ENCODE results near the gene BMPR2.
"Not testable (repeated sequence)": the region's sequence is repeated elsewhere in the genome, so short reads cannot be mapped to it uniquely, and the experiment has no call there.

BMPR2 gene

DNA sequence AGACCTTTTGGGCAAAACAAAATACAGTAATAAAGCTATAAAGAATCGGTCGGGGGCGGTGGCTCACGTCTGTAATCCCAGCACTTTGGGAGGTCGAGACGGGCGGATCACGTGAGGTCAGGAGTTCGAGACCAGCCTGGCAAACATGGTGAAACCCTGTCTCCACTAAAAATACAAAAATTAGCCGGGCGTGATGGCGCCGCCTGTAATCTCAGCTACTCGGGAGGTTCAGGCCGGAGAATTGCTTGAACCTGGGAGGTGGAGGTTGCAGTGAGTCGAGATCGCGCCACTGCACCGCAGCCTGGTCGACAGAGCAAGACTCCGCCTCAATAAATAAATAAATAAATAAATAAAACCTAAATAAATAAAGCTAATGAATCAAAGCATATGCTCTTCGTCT, 1.7 kb upstream of the BMPR2 start:
- H3K27ac Mint-ChIP-seq, H3K9me3 Mint-ChIP-seq: not testable (repeated sequence)

DNA sequence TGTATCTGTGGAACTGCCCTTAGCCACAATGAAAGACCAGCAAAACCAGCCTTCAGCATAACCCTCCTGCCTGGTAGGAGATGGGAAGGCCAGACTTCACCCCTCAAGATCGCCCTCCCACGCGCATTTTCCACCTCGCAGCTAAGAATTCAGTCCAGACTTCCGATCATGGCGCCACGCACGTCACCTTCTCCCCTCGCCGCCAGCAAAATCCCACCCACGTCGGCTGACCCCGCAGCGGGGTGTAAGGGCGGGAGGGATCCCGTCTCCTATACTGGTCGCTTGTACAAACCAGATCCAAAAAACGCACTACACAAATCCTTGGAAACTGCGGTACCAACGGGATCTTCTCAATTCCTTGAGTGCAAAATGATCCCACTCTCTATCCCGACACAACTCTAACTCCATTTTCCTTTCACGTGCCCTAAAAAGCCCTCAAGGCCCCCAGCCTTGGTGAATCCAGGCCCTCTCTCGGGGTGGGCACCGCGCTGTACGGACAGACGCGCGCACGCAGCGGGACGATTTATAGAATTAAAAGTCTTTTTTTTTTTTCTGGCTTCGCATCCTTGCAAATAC, 1.0 kb upstream of the BMPR2 start:
- peak overlapping the region; percentile 89 to 97 for H3K4me3 Mint-ChIP-seq
- H3K27me3 Mint-ChIP-seq = no peaks in the 10 kb centered on the region
- peak; percentile 21 to 33 for ATAC-seq (replicated peaks)
- peaks cover 11 to 26% of the 10 kb centered on the region in 2 donors for H3K4me1 Mint-ChIP-seq
- no peaks in the 10 kb centered on the region for H3K9me3 Mint-ChIP-seq
- no peaks in the 10 kb centered on the region for H3K36me3 Mint-ChIP-seq
- peak overlapping the region; percentile 88 for H3K27ac Mint-ChIP-seq
- DNase-seq = peak; percentile 29

More for the DNA sequence above, 1.7 kb upstream of the BMPR2 start:
- not testable (repeated sequence) for DNase-seq; H3K36me3 Mint-ChIP-seq; ATAC-seq (replicated peaks); H3K27me3 Mint-ChIP-seq
- peak overlapping the region in 1 of 2 donors; percentile 97 for H3K4me3 Mint-ChIP-seq
- H3K4me1 Mint-ChIP-seq = peaks cover 7 to 20% of the 10 kb centered on the region in 2 donors

DNA sequence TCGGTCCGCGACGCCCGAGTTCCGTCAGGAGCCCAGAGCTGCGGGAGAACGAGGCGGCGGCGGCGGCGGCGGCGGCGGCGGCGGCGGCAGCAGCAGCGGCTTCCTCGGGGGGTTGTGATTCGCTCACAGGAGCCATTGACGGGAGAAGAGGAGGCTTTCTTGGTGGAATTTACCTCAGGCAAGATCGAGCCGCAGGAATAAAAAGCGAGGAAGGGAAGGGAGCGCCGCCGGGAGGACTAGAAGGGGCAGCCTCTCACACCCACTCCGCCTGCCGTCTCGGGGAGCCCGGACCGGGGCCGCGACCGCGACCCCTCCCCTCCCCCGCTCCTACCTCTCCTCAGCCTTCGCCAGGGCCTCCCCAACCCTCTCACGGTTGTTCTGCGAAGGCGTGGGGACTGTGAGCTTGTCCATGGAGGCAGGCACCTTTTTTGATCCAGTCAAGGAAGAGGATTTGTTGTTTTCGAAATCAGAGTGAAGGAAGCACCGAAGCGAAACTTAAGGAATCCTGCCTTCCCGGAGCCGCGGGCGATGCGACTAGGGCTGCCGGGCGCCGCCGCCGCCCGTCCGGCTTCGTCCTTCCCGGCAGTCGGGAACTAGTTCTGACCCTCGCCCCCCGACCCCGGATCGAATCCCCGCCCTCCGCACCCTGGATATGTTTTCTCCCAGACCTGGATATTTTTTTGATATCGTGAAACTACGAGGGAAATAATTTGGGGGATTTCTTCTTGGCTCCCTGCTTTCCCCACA, 506 bp downstream of the BMPR2 start:
- H3K27ac Mint-ChIP-seq = peak overlapping the region; percentile 90
- peaks cover 0 to 6% of the 10 kb centered on the region in 2 donors for H3K36me3 Mint-ChIP-seq
- peak overlapping the region; percentile 89 to 97 for H3K4me3 Mint-ChIP-seq
- H3K4me1 Mint-ChIP-seq = peaks cover 15 to 26% of the 10 kb centered on the region in 2 donors
- H3K9me3 Mint-ChIP-seq = no peaks in the 10 kb centered on the region
- ATAC-seq (replicated peaks) (peak; percentile 31 to 34), DNase-seq (no peak)
- no peaks in the 10 kb centered on the region for H3K27me3 Mint-ChIP-seq

DNA sequence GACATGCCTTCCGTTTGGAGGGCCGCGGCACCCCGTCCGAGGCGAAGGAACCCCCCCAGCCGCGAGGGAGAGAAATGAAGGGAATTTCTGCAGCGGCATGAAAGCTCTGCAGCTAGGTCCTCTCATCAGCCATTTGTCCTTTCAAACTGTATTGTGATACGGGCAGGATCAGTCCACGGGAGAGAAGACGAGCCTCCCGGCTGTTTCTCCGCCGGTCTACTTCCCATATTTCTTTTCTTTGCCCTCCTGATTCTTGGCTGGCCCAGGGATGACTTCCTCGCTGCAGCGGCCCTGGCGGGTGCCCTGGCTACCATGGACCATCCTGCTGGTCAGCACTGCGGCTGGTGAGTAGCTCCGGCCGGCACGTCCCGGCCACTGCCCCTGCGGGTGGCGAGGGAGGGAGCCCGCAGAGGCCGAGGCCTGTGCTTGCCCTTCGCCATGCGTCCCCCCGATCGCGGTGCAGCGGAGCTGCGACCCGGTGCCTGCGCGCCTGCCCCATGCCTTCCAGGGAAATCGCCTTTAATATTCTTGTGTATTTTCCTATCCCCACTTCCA, 1.2 kb downstream of the BMPR2 start:
- ATAC-seq (replicated peaks) = no peak
- Mint-ChIP-seq H3K27me3 (no peaks in the 10 kb centered on the region), H3K9me3 (no peaks in the 10 kb centered on the region), H3K27ac (peak overlapping the region; percentile 90), H3K36me3 (peaks cover 0 to 6% of the 10 kb centered on the region in 2 donors), H3K4me1 (peaks cover 15 to 26% of the 10 kb centered on the region in 2 donors), H3K4me3 (peak overlapping the region; percentile 89 to 97)
- DNase-seq = no peak

DNA sequence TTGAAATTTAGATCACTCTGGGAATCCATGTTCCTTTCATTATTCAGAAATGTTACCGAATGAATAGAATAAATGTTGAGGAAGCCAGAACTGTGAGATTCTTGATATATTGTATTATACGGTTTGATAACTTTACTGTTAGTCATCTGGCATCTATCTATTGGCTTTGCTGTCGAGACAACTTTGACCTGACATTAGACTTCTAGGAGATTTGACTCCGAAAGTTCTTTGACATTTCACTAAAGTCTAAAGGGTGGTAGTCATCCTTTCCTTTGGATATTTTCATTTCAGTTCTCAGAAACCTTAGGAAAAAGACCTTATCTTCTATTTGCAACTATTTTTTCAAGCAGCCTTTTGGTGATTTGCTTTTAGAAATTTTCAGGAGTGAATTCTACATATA, 1.9 kb downstream of the BMPR2 start:
- no peaks in the 10 kb centered on the region for H3K9me3 Mint-ChIP-seq
- no peaks in the 10 kb centered on the region for H3K27me3 Mint-ChIP-seq
- peaks cover 15 to 26% of the 10 kb centered on the region in 2 donors for H3K4me1 Mint-ChIP-seq
- DNase-seq (no peak), ATAC-seq (replicated peaks) (no peak)
- peaks cover 0 to 6% of the 10 kb centered on the region in 2 donors for H3K36me3 Mint-ChIP-seq
- H3K27ac Mint-ChIP-seq = no peak overlapping the region
- H3K4me3 Mint-ChIP-seq = peak overlapping the region; percentile 21 to 97

DNA sequence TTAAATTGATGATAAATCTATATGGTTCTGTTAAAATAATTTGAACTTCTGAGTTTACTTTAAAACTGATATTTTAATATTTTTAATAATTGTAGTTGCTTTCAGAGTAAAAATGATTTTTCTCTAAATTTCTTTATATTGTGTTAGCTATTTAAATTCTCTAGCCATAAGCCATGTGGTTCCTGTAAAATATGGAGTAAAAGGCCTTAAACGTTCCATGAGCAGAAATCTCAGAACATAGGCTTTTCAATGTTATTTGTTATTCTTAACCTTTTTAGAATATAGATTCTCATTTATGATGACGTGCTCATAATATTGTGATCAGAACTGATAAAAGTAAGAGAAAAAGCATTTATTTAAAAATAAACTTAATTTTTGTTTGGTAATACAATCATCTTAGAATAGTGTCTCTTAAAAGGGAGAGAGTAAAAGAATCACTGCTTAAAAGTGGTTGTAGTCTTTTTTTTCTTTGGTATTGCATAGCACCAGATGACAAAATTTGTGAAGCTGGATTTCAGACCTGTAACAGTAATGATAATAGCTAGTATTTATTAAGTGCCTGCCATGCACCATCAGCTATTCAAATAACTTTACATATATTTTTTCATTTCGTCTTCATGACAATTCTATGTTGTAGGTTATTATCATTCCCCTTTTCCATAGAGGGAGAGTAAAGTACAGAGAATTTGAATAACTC, 2.7 kb downstream of the BMPR2 start:
- Mint-ChIP-seq H3K4me1 (peaks cover 15 to 26% of the 10 kb centered on the region in 2 donors), H3K9me3 (no peaks in the 10 kb centered on the region), H3K27me3 (no peaks in the 10 kb centered on the region), H3K36me3 (peaks cover 0 to 6% of the 10 kb centered on the region in 2 donors), H3K27ac (no peak overlapping the region), H3K4me3 (peak overlapping the region; percentile 19 to 97)
- ATAC-seq (replicated peaks) (no peak), DNase-seq (no peak)

DNA sequence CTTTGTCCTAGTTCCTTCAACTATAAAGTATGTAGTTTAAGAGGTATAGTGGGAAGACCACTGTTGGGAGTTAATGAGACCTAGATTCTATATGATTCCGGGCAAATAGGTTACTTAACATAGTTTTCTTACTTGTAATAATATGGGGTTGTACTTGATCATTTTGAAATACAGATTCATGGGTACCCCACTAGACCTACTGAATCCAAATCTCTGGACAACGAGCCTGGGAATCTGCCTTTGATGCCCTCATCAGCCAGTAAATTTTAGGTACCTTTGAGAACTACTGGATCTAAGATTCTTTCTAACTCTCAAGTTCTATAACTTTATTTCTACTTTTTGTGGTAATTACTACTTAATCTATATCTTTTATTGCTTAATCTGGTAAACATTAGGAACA, 6.6 kb downstream of the BMPR2 start:
- Mint-ChIP-seq H3K4me1 (peaks cover 25 to 38% of the 10 kb centered on the region in 2 donors), H3K27ac (no peak overlapping the region), H3K9me3 (no peaks in the 10 kb centered on the region), H3K4me3 (no peak overlapping the region), H3K27me3 (no peaks in the 10 kb centered on the region), H3K36me3 (peaks cover 0 to 6% of the 10 kb centered on the region in 2 donors)
- no peak for ATAC-seq (replicated peaks)
- no peak for DNase-seq

DNA sequence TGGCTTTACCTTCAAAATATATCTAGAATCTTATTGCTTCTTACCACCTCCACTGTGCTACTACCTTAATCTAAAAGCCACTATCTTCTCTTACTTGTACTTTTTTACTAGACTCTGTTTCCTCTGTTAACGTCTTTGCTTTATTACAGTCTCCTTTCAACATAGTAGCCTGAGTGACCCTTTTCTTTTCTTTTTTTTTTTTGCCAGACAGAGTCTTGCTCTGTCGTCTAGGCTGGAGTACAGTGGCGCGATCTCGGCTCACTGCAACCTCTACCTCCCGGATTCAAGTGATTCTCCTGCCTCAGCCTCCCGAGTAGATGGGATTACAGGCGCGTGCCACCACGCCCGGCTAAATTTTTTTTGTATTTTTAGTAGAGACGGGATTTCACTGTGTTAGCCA, 10.4 kb downstream of the BMPR2 start:
- H3K9me3 Mint-ChIP-seq; DNase-seq; ATAC-seq (replicated peaks); H3K4me3 Mint-ChIP-seq; H3K27me3 Mint-ChIP-seq; H3K36me3 Mint-ChIP-seq; H3K27ac Mint-ChIP-seq: not testable (repeated sequence)
- peaks cover 16 to 30% of the 10 kb centered on the region in 2 donors for H3K4me1 Mint-ChIP-seq

DNA sequence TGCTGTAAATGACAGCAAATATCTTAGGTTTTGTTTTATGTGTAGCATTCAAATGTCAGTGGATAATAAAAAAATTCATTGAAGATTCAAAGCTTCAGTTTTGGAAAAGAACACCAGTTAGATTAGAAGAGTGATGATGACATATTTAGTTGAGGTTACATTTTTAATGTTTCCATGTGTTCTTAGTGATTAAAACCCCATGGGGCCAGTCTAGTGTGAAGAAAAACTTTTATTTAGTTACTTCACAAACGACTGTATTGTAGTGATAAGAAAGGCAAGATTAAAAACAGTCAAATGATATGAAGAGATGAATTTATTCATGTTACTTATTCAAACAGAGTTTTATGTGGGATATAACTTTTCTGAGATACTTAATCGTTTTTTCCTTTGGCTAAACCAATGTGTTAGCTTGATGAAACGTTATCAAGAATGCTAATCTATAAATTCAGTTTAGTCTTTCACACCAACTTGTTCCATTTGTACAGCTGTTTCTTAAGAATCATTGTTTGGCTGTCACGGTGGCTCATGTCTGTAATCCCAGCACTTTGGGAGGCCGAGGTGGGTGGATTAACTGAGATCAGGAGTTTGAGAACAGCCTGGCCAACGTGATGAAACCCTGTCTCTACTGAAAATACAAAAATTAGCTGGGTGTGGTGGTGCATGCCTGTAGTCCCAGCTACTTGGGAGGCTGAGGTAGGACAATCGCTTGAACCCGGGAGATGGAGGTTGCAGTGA, 11.6 kb downstream of the BMPR2 start:
- H3K4me1 Mint-ChIP-seq = peaks cover 14 to 30% of the 10 kb centered on the region in 2 donors
- H3K36me3 Mint-ChIP-seq = no peaks in the 10 kb centered on the region
- no peaks in the 10 kb centered on the region for H3K27me3 Mint-ChIP-seq
- no peak overlapping the region for H3K4me3 Mint-ChIP-seq
- no peaks in the 10 kb centered on the region for H3K9me3 Mint-ChIP-seq
- peak overlapping the region; percentile 14 for H3K27ac Mint-ChIP-seq
- ATAC-seq (replicated peaks) (no peak), DNase-seq (no peak)

DNA sequence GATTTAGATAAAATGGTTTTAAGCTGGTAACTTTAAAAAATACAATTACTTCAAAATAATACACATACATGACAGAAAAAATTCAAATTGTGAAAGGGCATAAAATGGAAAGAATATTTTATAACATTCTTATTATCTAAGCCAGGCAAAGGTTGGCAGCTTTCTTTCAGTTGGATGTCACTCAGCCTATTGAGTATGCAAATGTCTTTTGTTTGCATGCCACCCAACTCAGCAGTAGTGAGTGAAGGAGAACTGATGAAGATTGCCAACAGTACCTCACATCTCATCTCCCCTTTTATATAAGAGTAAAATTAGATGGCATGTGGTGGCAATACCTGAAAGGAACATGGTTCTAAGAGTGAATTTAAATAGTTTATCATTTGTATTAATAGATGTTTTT, 24.8 kb downstream of the BMPR2 start:
- DNase-seq = no peak
- no peak overlapping the region for H3K4me3 Mint-ChIP-seq
- H3K9me3 Mint-ChIP-seq = no peaks in the 10 kb centered on the region
- peaks cover 0 to 4% of the 10 kb centered on the region in 2 donors for H3K4me1 Mint-ChIP-seq
- no peaks in the 10 kb centered on the region for H3K27me3 Mint-ChIP-seq
- no peaks in the 10 kb centered on the region for H3K36me3 Mint-ChIP-seq
- no peak overlapping the region for H3K27ac Mint-ChIP-seq
- ATAC-seq (replicated peaks) = no peak

DNA sequence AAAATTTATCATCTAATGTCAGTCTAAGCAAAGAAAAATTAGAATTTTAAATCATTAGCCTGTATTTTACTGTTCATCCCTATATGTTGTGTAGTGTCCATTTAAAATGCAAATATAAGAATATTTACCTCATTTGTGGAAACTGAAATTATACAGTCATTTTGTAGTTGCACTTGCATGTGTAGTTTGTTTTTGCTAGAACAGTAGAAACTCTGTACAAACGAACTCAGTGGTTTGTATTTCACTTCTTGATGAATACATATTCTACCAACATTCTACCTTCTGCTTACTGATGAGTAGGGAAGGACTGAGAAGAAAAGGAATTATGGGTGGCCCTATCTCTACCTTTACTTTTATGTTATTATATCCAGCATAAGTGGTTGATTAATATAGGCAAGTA, 29.7 kb downstream of the BMPR2 start:
- ATAC-seq (replicated peaks) = no peak
- Mint-ChIP-seq H3K27ac (no peak overlapping the region), H3K27me3 (no peaks in the 10 kb centered on the region)

DNA sequence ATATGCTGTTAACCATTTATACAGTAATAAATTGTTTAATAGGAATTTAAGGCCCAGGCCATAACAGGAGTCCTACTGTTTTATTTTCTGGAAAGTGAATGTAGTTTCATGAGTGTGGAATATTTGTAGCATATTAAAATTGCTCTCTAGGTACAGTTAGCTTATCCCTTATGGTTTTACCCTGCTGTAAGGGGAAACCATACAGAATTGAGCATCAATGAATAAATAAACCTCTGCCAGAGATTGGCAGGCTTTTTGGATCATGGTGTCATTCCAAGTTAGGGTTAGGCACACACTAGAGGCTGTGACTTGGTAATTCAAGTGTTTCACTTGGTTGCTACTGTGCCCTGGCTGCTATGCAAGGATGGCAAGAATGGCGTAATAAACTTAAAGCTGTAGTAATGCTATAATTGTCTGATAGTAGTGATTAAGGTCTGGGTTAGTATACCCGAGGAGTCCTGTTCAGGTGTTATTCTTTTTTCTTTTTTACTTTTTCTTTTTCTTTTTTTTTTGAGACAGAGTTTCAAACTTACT, 30.4 kb downstream of the BMPR2 start:
- no peak for DNase-seq
- no peak overlapping the region for H3K27ac Mint-ChIP-seq
- no peak for ATAC-seq (replicated peaks)
- H3K4me1 Mint-ChIP-seq = peaks cover 0 to 1% of the 10 kb centered on the region in 2 donors
- no peaks in the 10 kb centered on the region for H3K36me3 Mint-ChIP-seq
- no peaks in the 10 kb centered on the region for H3K9me3 Mint-ChIP-seq
- no peak overlapping the region for H3K4me3 Mint-ChIP-seq
- H3K27me3 Mint-ChIP-seq = no peaks in the 10 kb centered on the region

More for the DNA sequence above, 29.7 kb downstream of the BMPR2 start:
- no peaks in the 10 kb centered on the region for H3K36me3 Mint-ChIP-seq
- H3K4me3 Mint-ChIP-seq = no peak overlapping the region
- H3K9me3 Mint-ChIP-seq = no peaks in the 10 kb centered on the region
- H3K4me1 Mint-ChIP-seq = peaks cover 0 to 1% of the 10 kb centered on the region in 2 donors
- DNase-seq = no peak

DNA sequence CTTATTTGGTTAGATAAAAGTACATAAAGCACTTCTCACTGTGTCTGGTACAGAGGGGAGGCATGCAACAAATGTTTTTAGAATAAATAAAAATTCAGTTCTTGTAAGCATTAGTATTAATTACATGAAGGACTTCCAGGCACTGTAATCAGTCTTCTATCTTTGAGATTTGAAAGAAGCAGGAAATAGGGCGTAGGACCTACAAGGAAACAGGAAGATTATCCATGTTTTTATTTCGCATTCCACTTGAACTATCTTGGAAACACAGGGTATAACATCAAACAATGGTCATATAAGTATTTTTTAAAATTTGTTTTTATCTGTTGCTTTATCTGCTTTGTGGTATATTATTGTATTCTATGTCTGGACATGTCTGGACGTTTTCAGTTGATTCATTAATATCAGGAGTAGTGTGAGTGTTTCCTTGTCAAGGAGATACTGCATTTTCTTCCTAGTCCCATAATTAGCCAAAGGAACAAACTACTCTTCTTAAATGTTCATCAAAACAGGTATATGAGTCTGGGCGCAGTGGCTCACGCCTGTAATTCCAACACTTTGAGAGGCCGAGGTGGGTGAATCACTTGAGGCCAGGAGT, 32.5 kb downstream of the BMPR2 start:
- ATAC-seq (replicated peaks) (no peak), DNase-seq (no peak)
- Mint-ChIP-seq H3K9me3 (no peaks in the 10 kb centered on the region), H3K4me1 (peaks cover 0 to 1% of the 10 kb centered on the region in 2 donors), H3K36me3 (no peaks in the 10 kb centered on the region), H3K27ac (no peak overlapping the region), H3K4me3 (no peak overlapping the region), H3K27me3 (no peaks in the 10 kb centered on the region)

All from stimulated activated naive B cell treated with anti-CD40 and anti-IgM and Interleukin-4, amounts not matched to agents 10 μg/mL and 1 μg/mL and 100 μg/mL, for 72 hours (primary cell).